ENCODE results near the gene KPNA1. TPM values are rescaled to one million over a fixed set of nuclear protein-coding genes. Genes with fewer than 3 reads are reported as not detected.

Gene KPNA1
- total RNA-seq, 1 donor from 2014 or later, result 86.1 TPM

DNA sequence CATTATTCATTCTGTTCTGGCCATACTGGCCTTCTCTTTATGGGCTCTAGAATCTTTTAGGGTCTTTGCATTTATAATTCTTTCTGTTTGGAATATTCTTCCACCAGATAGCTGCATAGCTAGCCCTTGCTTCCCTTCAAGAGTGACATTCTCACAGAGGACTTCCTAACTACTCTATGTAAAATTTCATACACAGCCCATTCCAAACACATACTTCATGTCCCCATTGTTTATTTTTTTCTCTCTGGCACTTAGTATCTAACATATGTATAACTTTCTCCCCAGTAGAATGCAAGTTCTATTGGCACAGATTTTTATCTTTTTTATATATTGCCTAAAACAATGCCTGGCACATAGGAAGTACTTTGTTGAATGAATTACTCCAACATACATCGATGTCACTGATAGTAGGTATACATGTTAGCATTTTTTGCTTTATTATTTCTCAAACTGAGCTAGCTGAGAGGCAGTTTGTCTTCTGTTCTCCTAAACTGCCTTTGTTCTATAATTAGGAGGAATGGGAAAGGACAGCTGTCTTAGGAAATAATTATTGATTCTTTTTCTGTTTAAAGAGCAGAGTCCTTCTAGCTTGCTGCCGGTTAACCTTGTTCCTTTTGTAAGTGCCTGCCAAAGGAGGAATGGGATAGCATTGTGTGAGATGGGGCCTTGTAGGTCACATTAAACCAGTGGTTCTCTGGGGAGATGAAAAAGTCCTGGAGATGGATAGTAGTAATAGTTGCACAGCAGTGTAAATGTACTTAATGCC lies 122.9 kb downstream of the KPNA1 start:
- H3K27me3 Mint-ChIP-seq (ENCODE audit: unreplicated experiment), result peaks cover 2% of the 10 kb centered on the region
- H3K9me3 Mint-ChIP-seq (ENCODE audit: unreplicated experiment), result no peaks in the 10 kb centered on the region
- H3K4me3 Mint-ChIP-seq (ENCODE audit: unreplicated experiment), result peak overlapping the region; percentile 55
- TF ChIP-seq CTCF (IDR thresholded peaks at IDR 0.05; ENCODE audit: partially characterized antibody, unreplicated experiment), result no peak
- DNase-seq, result no peak
- H3K36me3 Mint-ChIP-seq (ENCODE audit: unreplicated experiment), result no peaks in the 10 kb centered on the region
- peak overlapping the region; percentile 44 for H3K27ac Mint-ChIP-seq (ENCODE audit: unreplicated experiment)
- H3K4me1 Mint-ChIP-seq (ENCODE audit: low read depth, unreplicated experiment), result peaks cover 17% of the 10 kb centered on the region

GRCh38 chr3:122390665-122391064 lies 124.1 kb downstream of the KPNA1 start:
- H3K27ac Mint-ChIP-seq (ENCODE audit: unreplicated experiment), result no peak overlapping the region

GRCh38 chr3:122389892-122390291 lies 124.8 kb downstream of the KPNA1 start:
- TF ChIP-seq CTCF (IDR thresholded peaks at IDR 0.05; ENCODE audit: partially characterized antibody, unreplicated experiment), result no peak
- Mint-ChIP-seq H3K4me1 (ENCODE audit: low read depth, unreplicated experiment) (peaks cover 17% of the 10 kb centered on the region), H3K36me3 (ENCODE audit: unreplicated experiment) (no peaks in the 10 kb centered on the region), H3K27me3 (ENCODE audit: unreplicated experiment) (peaks cover 2% of the 10 kb centered on the region), H3K9me3 (ENCODE audit: unreplicated experiment) (no peaks in the 10 kb centered on the region), H3K4me3 (ENCODE audit: unreplicated experiment) (no peak overlapping the region), H3K27ac (ENCODE audit: unreplicated experiment) (no peak overlapping the region)
- DNase-seq, result no peak

More at GRCh38 chr3:122390665-122391064, 124.1 kb downstream of the KPNA1 start:
- no peak for DNase-seq
- no peak overlapping the region for H3K4me3 Mint-ChIP-seq (ENCODE audit: unreplicated experiment)
- H3K4me1 Mint-ChIP-seq (ENCODE audit: low read depth, unreplicated experiment), result peaks cover 17% of the 10 kb centered on the region
- H3K9me3 Mint-ChIP-seq (ENCODE audit: unreplicated experiment), result no peaks in the 10 kb centered on the region
- TF ChIP-seq CTCF (IDR thresholded peaks at IDR 0.05; ENCODE audit: partially characterized antibody, unreplicated experiment), result no peak
- H3K36me3 Mint-ChIP-seq (ENCODE audit: unreplicated experiment), result no peaks in the 10 kb centered on the region
- H3K27me3 Mint-ChIP-seq (ENCODE audit: unreplicated experiment), result peaks cover 2% of the 10 kb centered on the region

- Mint-ChIP-seq H3K27me3 (ENCODE audit: unreplicated experiment) (peaks cover 2% of the 10 kb centered on the region), H3K4me1 (ENCODE audit: low read depth, unreplicated experiment) (peaks cover 20% of the 10 kb centered on the region), H3K36me3 (ENCODE audit: unreplicated experiment) (no peaks in the 10 kb centered on the region), H3K4me3 (ENCODE audit: unreplicated experiment) (no peak overlapping the region), H3K27ac (ENCODE audit: unreplicated experiment) (no peak overlapping the region), H3K9me3 (ENCODE audit: unreplicated experiment) (no peaks in the 10 kb centered on the region)
- no peak for DNase-seq
- TF ChIP-seq CTCF (IDR thresholded peaks at IDR 0.05; ENCODE audit: partially characterized antibody, unreplicated experiment), result no peak
Measured at GRCh38 chr3:122389197-122389596, 125.5 kb downstream of the KPNA1 start.

DNA sequence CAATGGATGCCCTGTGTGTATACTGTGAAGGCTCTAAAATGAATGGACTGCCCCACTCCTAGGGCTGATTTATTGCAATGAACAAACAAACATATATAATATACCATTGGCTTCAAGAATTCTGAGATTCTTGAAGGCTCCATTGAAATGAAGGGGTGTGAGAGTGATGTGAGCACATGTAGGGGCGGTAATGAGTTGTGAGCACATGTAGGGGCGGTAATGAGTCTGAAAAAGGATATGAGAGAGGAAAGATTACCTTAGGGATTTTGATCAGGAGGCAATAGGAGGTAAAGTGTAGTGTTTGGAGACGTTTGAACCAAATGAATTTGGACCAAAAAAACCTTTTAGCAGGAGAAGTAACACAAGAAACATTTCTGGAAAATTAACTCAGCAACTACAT lies 127.0 kb downstream of the KPNA1 start:
- no peaks in the 10 kb centered on the region for H3K9me3 Mint-ChIP-seq (ENCODE audit: unreplicated experiment)
- H3K27ac Mint-ChIP-seq (ENCODE audit: unreplicated experiment), result no peak overlapping the region
- no peaks in the 10 kb centered on the region for H3K27me3 Mint-ChIP-seq (ENCODE audit: unreplicated experiment)
- no peak for TF ChIP-seq CTCF (IDR thresholded peaks at IDR 0.05; ENCODE audit: partially characterized antibody, unreplicated experiment)
- no peak for DNase-seq
- no peaks in the 10 kb centered on the region for H3K36me3 Mint-ChIP-seq (ENCODE audit: unreplicated experiment)
- no peak overlapping the region for H3K4me3 Mint-ChIP-seq (ENCODE audit: unreplicated experiment)
- peaks cover 22% of the 10 kb centered on the region for H3K4me1 Mint-ChIP-seq (ENCODE audit: low read depth, unreplicated experiment)

Data from glutamatergic neuron (in vitro differentiated cells).